GM15510 (cell line): ENCODE measurements around the gene MAGEE1.

Source experiments
- POLR2A ChIP-seq: IDR thresholded peaks from 3 replicates; pipeline ENCODE4 v1.6.1; 2011; ENCODE audit warnings: borderline replicate concordance; ENCODE audit not compliant: insufficient read length; ENCODE audit errors: extremely low read depth

MAGEE1 gene

GRCh38 chrX:76427560-76428242 is at the start of gene MAGEE1:
Gene MAGEE1 (plus strand): TSS chrX:76427710. CDS start chrX:76427931, 221 bp downstream.
- peak; percentile 27 for TF ChIP-seq POLR2A

DNA sequence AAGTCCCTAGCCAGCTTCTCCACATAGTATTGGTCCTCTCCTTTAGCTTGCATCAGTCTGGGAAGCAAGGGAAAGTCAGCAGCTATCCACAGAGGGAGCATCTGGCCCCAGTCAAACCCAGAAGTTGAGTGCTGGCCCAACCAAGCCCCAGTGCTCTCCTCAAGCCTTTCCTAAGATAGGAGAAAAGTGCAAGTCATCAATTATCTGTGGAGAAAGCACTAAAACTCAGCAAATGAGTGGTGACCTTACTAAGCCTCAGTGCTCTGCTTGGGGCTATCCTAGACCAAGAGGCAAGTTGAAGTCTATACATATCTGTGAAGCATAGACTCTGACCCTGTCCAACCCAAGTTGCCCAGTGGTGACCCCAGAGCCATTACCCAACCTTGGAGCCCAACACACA is 28.5 kb upstream of the MAGEE1 start:
- TF ChIP-seq POLR2A = no peak

GRCh38 chrX:76407795-76408194 is 19.7 kb upstream of the MAGEE1 start:
- TF ChIP-seq POLR2A = no peak

- no peak for TF ChIP-seq POLR2A
Observed at GRCh38 chrX:76420237-76420636, 7.3 kb upstream of the MAGEE1 start.

DNA sequence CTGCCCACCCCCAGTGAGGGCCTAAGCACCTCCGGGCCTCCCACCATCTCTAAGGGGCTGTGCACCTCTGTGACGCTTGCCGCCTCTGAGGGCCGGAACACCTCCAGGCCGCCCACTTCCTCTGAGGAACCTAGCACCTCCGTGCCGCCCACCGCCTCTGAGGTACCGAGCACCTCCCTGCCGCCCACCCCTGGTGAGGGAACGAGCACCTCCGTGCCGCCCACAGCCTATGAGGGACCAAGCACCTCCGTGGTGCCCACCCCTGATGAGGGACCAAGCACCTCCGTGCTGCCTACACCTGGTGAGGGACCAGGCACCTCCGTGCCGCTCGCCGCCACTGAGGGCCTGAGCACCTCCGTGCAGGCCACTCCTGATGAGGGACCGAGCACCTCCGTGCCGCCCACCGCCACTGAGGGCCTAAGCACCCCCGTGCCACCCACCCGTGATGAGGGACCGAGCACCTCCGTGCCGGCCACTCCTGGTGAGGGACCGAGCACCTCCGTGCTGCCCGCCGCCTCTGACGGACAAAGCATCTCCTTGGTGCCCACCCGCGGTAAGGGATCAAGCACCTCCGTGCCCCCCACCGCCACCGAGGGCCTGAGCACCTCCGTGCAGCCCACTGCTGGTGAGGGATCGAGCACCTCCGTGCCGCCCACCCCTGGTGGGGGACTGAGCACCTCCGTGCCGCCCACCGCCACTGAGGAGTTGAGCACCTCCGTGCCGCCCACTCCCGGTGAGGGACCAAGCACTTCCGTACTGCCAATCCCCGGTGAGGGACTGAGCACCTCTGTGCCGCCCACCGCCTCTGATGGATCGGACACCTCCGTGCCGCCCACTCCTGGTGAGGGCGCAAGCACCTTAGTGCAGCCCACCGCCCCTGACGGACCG is 977 bp downstream of the MAGEE1 start:
- TF ChIP-seq POLR2A = no peak

GRCh38 chrX:76433219-76433618 is 5.7 kb downstream of the MAGEE1 start:
- no peak for TF ChIP-seq POLR2A

DNA sequence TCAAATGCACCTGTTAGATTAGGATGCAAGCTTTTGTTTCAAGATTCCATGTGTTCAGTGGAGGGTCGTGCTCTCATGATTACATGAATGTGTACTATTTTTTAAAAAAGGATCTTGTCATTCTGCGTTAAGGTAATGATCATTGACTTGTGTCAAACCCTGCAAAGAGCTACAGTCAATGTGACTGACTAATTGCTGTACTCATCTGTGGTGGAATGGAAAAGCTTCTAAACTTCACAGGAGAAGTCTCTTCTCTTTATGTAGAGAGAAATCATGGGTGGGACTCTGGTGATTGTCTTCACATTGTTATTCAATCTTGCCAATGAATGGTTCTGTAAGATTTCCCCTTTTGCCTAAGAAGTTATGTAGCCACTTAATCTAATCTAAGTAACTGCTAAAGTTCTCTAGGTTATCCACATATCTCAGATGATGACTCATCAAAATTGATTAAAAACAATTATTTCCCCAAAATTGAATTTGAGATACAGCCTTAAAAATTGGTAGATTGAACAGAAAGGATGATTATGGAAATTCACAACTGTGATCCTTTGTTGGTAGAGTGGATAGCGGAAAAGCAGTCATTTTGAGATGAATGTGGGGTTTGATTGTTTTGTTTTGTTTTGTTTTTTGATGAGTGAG is 6.7 kb downstream of the MAGEE1 start:
- no peak for TF ChIP-seq POLR2A

DNA sequence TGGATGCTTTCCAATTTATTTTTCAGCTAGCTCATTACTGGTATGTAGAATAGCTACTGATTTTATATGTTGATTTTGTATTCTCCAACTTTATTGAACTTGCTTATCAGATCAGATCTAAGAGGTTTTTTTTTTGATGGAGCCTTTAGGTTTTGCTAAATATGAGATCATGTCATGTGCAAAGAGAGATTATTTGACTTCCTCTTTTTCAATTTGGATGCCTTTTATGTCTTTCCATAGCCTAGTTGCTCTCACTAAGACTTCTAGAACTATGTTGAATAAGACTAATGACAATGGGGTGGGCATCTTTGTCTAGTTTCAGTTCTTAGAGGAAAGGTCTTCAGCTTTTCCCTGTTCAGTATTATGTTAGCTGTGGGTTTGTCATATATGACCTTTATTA is 11.7 kb downstream of the MAGEE1 start:
- no peak for TF ChIP-seq POLR2A

GRCh38 chrX:76453737-76454406 is 26.4 kb downstream of the MAGEE1 start:
- no peak for TF ChIP-seq POLR2A

DNA sequence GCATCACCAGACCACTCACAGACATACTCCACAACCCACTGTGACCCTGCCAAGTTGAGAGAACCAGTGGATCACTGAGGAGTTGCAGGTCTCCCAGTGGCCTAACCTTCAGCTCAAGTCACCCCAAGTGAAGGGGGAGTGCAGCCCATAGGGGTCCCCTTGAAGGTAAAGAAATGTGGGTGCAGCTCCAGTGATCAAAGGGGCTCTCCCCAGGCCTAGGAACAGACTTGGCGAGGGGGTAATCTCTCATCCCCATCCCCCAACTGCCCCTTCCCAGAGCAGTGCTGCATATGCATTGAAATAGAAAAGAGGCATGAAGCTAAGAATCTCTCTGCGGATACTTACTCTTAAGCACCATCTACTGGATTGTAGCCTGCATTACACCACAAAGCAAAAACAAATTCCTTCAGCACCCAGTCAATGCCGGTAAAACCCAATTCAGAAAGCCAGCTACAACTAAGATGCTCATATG is 27.0 kb downstream of the MAGEE1 start:
- TF ChIP-seq POLR2A = no peak

- no peak for TF ChIP-seq POLR2A
Observed at GRCh38 chrX:76477353-76477752, 49.8 kb downstream of the MAGEE1 start.
